Measurements from ENCODE around the gene SRSF10. TPM values are rescaled to one million over a fixed set of nuclear protein-coding genes. Genes with fewer than 3 reads are reported as not detected.
A peak's percentile ranks its signal among the peaks of the same experiment; 100 is the strongest.

SRSF10 gene
- total RNA-seq, 4 donors from 2014 or later: 20.4 to 49.9 (median 26.5) TPM

DNA sequence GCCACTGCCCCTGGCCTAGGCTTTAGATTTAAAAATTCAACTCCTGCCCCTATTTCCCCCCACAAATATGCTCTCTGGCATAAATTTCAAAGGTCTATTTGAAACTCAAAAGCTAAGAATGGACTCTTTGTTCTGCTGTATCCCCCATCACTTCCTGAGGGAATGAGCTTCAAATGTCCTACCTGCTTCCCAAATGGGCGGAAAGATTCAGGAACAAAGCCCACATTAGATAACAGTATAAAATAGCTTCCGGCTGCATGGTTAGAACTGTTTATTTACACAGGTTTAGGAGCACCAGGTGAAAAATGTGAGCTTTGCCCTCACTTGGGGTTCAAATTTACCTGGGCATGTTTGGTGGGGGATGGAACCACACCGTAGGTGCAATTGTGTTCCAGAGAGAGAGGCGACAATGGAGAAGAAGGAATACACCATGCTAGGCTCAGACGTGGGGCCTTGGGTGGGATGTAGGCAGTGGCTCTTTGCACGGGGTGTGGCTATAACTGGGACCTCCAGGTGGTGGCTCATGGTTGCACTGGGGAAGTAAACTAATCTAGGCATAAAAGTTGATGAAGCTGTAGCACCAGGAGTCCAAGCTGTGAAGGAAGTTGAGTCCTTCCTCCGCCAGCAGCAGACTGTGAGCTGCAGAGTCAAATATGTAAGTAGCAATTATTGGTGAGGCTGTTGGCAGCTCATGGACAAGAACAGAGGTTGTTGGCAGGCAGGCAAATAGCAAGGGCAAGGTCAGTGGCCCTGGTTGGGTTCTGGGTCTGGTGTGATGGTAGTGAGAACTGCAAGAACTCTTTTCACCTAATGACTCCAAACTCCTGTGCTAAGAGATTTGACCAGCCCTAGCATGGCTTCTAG lies 41.5 kb upstream of the SRSF10 start:
- H3K4me3 ChIP-seq: no peak overlapping the region
- no peaks in the 10 kb centered on the region for H3K27me3 ChIP-seq
- ATAC-seq: no peak
- TF ChIP-seq, protein P1, sequence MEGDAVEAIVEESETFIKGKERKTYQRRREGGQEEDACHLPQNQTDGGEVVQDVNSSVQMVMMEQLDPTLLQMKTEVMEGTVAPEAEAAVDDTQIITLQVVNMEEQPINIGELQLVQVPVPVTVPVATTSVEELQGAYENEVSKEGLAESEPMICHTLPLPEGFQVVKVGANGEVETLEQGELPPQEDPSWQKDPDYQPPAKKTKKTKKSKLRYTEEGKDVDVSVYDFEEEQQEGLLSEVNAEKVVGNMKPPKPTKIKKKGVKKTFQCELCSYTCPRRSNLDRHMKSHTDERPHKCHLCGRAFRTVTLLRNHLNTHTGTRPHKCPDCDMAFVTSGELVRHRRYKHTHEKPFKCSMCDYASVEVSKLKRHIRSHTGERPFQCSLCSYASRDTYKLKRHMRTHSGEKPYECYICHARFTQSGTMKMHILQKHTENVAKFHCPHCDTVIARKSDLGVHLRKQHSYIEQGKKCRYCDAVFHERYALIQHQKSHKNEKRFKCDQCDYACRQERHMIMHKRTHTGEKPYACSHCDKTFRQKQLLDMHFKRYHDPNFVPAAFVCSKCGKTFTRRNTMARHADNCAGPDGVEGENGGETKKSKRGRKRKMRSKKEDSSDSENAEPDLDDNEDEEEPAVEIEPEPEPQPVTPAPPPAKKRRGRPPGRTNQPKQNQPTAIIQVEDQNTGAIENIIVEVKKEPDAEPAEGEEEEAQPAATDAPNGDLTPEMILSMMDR (IDR thresholded peaks at IDR 0.05 in 4 of 5, conservative IDR thresholded peaks at IDR 0.05 in 1 of 5): no peak
- no peak for TF ChIP-seq POLR2A (IDR thresholded peaks at IDR 0.05)
- in situ Hi-C loops (cut with MboI; ENCODE audit: low sequenced_read_pairs in 4 of 4): no loop called here
- no peaks in the 10 kb centered on the region for H3K36me3 ChIP-seq
- DNase-seq: no peak
- peaks cover 42 to 43% of the 10 kb centered on the region in 2 donors for H3K4me1 ChIP-seq
- intact Hi-C loops (cut with DNase I; ENCODE audit: low total_unique reads): no loop called here
- no peaks in the 10 kb centered on the region for H3K9me3 ChIP-seq
- H3K27ac ChIP-seq: peak overlapping the region; percentile 74 to 89 (median 86)

DNA sequence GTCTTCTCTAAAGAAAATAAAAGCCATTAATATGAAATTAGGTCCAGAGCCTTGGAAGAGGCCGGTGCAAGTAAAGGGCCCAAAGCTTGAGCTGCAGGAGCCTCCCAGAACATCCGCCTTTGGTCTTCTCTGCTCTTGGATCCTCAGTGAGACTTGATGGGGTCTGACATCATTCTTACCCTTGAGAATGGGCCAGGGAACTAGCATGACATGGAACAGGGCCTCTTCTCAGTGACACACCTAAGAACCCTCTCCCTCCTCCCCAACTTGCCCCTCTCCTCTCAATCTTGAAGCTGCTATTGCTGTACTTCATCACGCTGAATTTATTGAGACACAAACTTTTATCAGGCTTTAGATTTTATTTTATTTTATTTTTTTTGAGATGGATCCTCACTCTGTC lies 40.3 kb upstream of the SRSF10 start:
- ATAC-seq (no peak), DNase-seq (no peak)
- in situ Hi-C loops (cut with MboI; ENCODE audit: low sequenced_read_pairs in 4 of 4) (no loop called here), intact Hi-C loops (cut with DNase I; ENCODE audit: low total_unique reads) (no loop called here)
- Histone ChIP-seq H3K27me3 (no peaks in the 10 kb centered on the region), H3K4me3 (no peak overlapping the region), H3K9me3 (no peaks in the 10 kb centered on the region), H3K36me3 (no peaks in the 10 kb centered on the region), H3K27ac (peak overlapping the region; percentile 84 to 89 (median 89)), H3K4me1 (peaks cover 52% of the 10 kb centered on the region in 2 donors)
- TF ChIP-seq, protein P1 (IDR thresholded peaks at IDR 0.05 in 4 of 5, conservative IDR thresholded peaks at IDR 0.05 in 1 of 5): no peak
- TF ChIP-seq POLR2A (IDR thresholded peaks at IDR 0.05): no peak

DNA sequence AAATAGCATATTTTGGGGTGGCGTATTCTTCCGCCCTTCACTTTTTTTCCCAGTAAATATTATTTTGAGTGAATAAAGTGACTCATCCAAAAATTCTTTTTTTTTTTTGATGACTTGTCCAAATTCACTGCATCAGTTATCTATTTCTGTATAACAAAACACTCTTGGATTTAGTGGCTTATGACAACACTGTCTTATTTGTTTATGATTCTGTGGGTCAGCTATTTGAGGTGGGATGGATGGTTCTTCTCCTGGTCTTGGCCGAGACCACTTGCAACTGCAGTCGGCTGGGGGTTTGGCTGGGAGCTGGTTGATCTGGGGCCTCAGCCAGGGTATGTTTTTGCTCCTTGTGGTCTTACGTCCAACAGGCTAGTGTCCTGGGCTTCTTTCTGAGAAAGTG lies 39.9 kb upstream of the SRSF10 start:
- no peak for ATAC-seq

DNA sequence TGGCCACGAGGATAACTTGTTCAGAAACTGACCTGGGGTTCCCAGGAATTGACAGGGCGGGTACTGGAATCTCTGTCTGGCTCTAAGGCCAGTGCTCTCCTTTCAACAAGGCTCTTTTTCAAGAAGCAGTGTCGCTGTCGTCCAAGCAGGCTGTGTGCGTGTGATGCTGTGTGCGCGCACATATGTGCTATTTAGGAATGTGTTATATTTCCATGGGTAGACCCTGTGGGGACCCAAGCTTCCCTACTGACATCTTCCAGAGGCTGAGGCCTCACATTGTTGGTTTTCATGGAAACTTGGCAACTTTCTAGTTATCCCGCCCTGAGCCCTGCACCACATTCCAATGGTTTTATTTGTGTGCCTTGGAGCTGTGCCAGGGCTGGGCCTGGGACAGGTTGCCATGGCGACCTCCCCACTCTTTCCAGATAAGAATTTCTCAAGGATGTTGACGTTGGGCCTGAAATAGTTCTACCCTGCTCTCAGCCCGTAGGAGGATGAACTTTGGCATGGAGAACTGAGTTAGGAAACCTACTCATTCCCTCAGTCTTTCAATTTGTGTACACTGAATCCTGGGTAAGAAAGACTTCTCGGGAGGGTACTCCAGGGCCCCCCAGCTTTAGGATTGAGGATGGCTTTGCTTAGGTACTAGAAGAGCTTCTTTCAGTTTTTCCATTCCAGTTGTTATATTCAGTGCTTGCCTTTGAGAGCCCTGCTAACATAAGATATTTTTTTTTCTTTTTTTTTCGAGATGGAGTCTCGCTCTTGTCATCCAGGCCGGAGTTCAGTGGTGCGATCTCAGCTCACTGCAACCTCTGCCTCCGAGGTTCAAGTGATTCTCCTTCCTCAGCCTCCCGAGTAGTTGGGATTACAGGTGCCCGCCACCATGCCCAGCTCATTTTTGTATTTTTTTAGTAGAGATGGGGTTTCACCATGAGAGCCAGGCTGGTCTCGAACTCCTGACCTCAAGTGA lies 38.8 kb upstream of the SRSF10 start:
- H3K27ac ChIP-seq: peak overlapping the region; percentile 84 to 89 (median 89)
- ATAC-seq: peak; percentile 81 to 90
- H3K36me3 ChIP-seq: no peaks in the 10 kb centered on the region
- intact Hi-C loops (cut with DNase I; ENCODE audit: low total_unique reads): loop anchor here (2.0 kb wide), 1 partner anchor 60 kb away; the partner anchor contains the start of gene PNRC2
- in situ Hi-C loops (cut with MboI; ENCODE audit: low sequenced_read_pairs in 4 of 4): no loop called here
- H3K4me3 ChIP-seq: peak overlapping the region in 3 of 4 donors; percentile 14 to 40 (median 21)
- no peaks in the 10 kb centered on the region for H3K9me3 ChIP-seq
- peak; percentile 82 to 94 for DNase-seq
- H3K4me1 ChIP-seq: peaks cover 56 to 58% of the 10 kb centered on the region in 2 donors
- H3K27me3 ChIP-seq: no peaks in the 10 kb centered on the region
- TF ChIP-seq, protein P1 (IDR thresholded peaks at IDR 0.05 in 4 of 5, conservative IDR thresholded peaks at IDR 0.05 in 1 of 5): no peak
- peak in 1 of 2 donors; percentile 27 for TF ChIP-seq POLR2A (IDR thresholded peaks at IDR 0.05)

More for the DNA sequence above, 39.9 kb upstream of the SRSF10 start:
- peak overlapping the region; percentile 84 to 89 (median 89) for H3K27ac ChIP-seq
- no peak for DNase-seq
- in situ Hi-C loops (cut with MboI; ENCODE audit: low sequenced_read_pairs in 4 of 4) (no loop called here), intact Hi-C loops (cut with DNase I; ENCODE audit: low total_unique reads) (no loop called here)
- H3K4me1 ChIP-seq: peaks cover 56 to 57% of the 10 kb centered on the region in 2 donors
- H3K27me3 ChIP-seq: no peaks in the 10 kb centered on the region
- H3K4me3 ChIP-seq: no peak overlapping the region
- TF ChIP-seq POLR2A (IDR thresholded peaks at IDR 0.05): no peak
- TF ChIP-seq, protein P1 (IDR thresholded peaks at IDR 0.05 in 4 of 5, conservative IDR thresholded peaks at IDR 0.05 in 1 of 5): no peak
- H3K36me3 ChIP-seq: no peaks in the 10 kb centered on the region
- no peaks in the 10 kb centered on the region for H3K9me3 ChIP-seq

Measured in gastrocnemius medialis (tissue), 4 donors.